IMR-90 (cell line): ENCODE results near the gene HIRA. TPM values are rescaled to one million over a fixed set of nuclear protein-coding genes. Genes with fewer than 3 reads are reported as not detected.

Source experiments
- ATAC-seq: fragments of 200-7000 bp; cut with Tn5 transposase; 2 replicates; pipeline ENCODE4 v1.9.1; 2020; ENCODE audit warnings: low read depth, mild to moderate bottlenecking, moderate library complexity
- BruUV-seq: library from RNA; stranded (reverse); fragments of 400-500 nt; replicated peaks from 2 replicates; lab custom pipeline; 2021; lab: Mats Ljungman, UMichigan
- CTCF ChIA-PET: fragments of 300-600 bp; formaldehyde crosslinking; extraction: SDS; loops from one replicate; lab custom pipeline; 2021; ENCODE audit warnings: antibody characterized with exemption; lab: Yijun Ruan, JAX
- POLR2A ChIA-PET: fragments of 300-600 bp; sonication (Branson Sonifier 250); formaldehyde crosslinking; loops from one replicate; lab custom pipeline; 2022; ENCODE audit warnings: antibody characterized with exemption; ENCODE audit not compliant: unreplicated experiment; lab: Charles Lee
- DNase-seq: peaks from one replicate; pipeline ENCODE4 v3.0.0; 2013
- H2AFZ ChIP-seq: replicated peaks from 2 replicates; pipeline ENCODE3; 2013; ENCODE audit warnings: low read length, mild to moderate bottlenecking; ENCODE audit not compliant: poor library complexity
- H2AK5ac ChIP-seq: 2 replicates; pipeline ENCODE4 v1.6.1; 2013; ENCODE audit warnings: low read depth, low read length, inconsistent platforms
- H2AK9ac ChIP-seq: replicated peaks from 2 replicates; pipeline ENCODE3; 2013; ENCODE audit warnings: mild to moderate bottlenecking, low read depth, low read length, moderate library complexity; ENCODE audit not compliant: poor library complexity
- H2BK120ac ChIP-seq: 2 replicates; pipeline ENCODE4 v1.6.1; 2013; ENCODE audit warnings: low read depth, low read length, inconsistent platforms
- H2BK15ac ChIP-seq: 3 replicates; pipeline ENCODE4 v1.6.1; 2013; ENCODE audit warnings: low read depth, low read length, inconsistent platforms
- H2BK20ac ChIP-seq: 2 replicates; pipeline ENCODE4 v1.6.1; 2013; ENCODE audit warnings: low read depth, mild to moderate bottlenecking, inconsistent platforms, low read length, moderate library complexity
- H2BK5ac ChIP-seq: 2 replicates; pipeline ENCODE4 v1.6.1; 2013; ENCODE audit warnings: mild to moderate bottlenecking, low read depth, low read length, inconsistent platforms; ENCODE audit not compliant: poor library complexity, severe bottlenecking
- H3K14ac ChIP-seq: replicated peaks from 2 replicates; pipeline ENCODE4 v1.6.1; 2013; ENCODE audit warnings: low read depth, low read length, inconsistent platforms
- H3K18ac ChIP-seq: 2 replicates; pipeline ENCODE4 v1.6.1; 2013; ENCODE audit warnings: low read depth, low read length, control low read depth
- H3K23ac ChIP-seq: 2 replicates; pipeline ENCODE4 v1.6.1; 2013; ENCODE audit warnings: low read depth, low read length, inconsistent platforms
- H3K27ac ChIP-seq: 2 replicates; pipeline ENCODE4 v1.5.1; 2013; ENCODE audit warnings: mild to moderate bottlenecking, control low read depth, low read length; ENCODE audit not compliant: insufficient read depth
- H3K27me3 ChIP-seq: 2 replicates; pipeline ENCODE4 v1.6.1; 2013; ENCODE audit warnings: low read length; ENCODE audit not compliant: control insufficient read depth, insufficient read depth
- H3K36me3 ChIP-seq: 2 replicates; pipeline ENCODE4 v1.6.1; 2013; ENCODE audit warnings: low read length, mixed read lengths; ENCODE audit not compliant: control insufficient read depth, insufficient read depth
- H3K4ac ChIP-seq: 2 replicates; pipeline ENCODE4 v1.6.1; 2013; ENCODE audit warnings: low read depth, low read length, inconsistent platforms
- H3K4me1 ChIP-seq: 2 replicates; pipeline ENCODE4 v1.6.1; 2013; ENCODE audit warnings: low read length, mixed read lengths; ENCODE audit not compliant: control insufficient read depth, insufficient read depth
- H3K4me2 ChIP-seq: 2 replicates; pipeline ENCODE4 v1.6.1; 2013; ENCODE audit warnings: low read depth, mild to moderate bottlenecking, control low read depth, low read length, moderate library complexity
- H3K4me3 ChIP-seq: 2 replicates; pipeline ENCODE4 v1.5.1; 2013; ENCODE audit warnings: low read depth, mild to moderate bottlenecking, control low read depth, low read length, moderate library complexity; ENCODE audit not compliant: insufficient read depth
- H3K56ac ChIP-seq: 2 replicates; pipeline ENCODE4 v1.6.1; 2013; ENCODE audit warnings: low read length, inconsistent platforms; ENCODE audit not compliant: insufficient read depth; ENCODE audit errors: extremely low read depth
- H3K79me1 ChIP-seq, 2 experiments: 2 replicates each; pipeline ENCODE4 v1.6.1; 2013; ENCODE audit warnings: low read length in 2 of 2, inconsistent platforms in 1 of 2, low read depth in 1 of 2
- H3K9ac ChIP-seq: 2 replicates; pipeline ENCODE4 v1.6.1; 2013; ENCODE audit warnings: low read depth, low read length, control low read depth
- H3K9me1 ChIP-seq: 2 replicates; pipeline ENCODE4 v1.6.1; 2013; ENCODE audit warnings: low read length, inconsistent platforms; ENCODE audit not compliant: insufficient read depth
- H3K9me3 ChIP-seq: 2 replicates; pipeline ENCODE4 v1.6.1; 2013; ENCODE audit warnings: low read length; ENCODE audit not compliant: control insufficient read depth, insufficient read depth
- H4K20me1 ChIP-seq: 2 replicates; pipeline ENCODE4 v1.6.1; 2013; ENCODE audit warnings: low read length, inconsistent platforms; ENCODE audit not compliant: insufficient read depth
- H4K5ac ChIP-seq: 2 replicates; pipeline ENCODE4 v1.6.1; 2013; ENCODE audit warnings: mild to moderate bottlenecking, low read depth, low read length, control low read depth
- H4K8ac ChIP-seq, 2 experiments: 2 replicates each; pipeline ENCODE4 v1.6.1; 2013; ENCODE audit warnings: low read depth in 2 of 2, low read length in 2 of 2, control low read depth in 1 of 2, inconsistent platforms in 1 of 2
- H4K91ac ChIP-seq: 2 replicates; pipeline ENCODE4 v1.6.1; 2013; ENCODE audit warnings: low read depth, low read length, inconsistent platforms; ENCODE audit not compliant: insufficient read depth
- CTCF ChIP-seq: conservative IDR thresholded peaks from 2 replicates; pipeline ENCODE4 v1.5.1; 2012; ENCODE audit warnings: mild to moderate bottlenecking, low read depth, low read length, improper control_type of control experiment
- ELK1 ChIP-seq: fragments of 150-350 bp; IDR thresholded peaks from 2 replicates; pipeline ENCODE4 v1.6.1; 2016; ENCODE audit warnings: low read depth, mild to moderate bottlenecking, low read length, moderate library complexity, borderline replicate concordance
- FOS ChIP-seq: fragments of 150-350 bp; IDR thresholded peaks from 2 replicates; pipeline ENCODE4 v1.6.1; 2016; ENCODE audit warnings: low read depth, low read length
- MAZ ChIP-seq: IDR thresholded peaks from 2 replicates; pipeline ENCODE4 v1.6.1; 2012; ENCODE audit warnings: low read depth, mild to moderate bottlenecking, low read length, improper control_type of control experiment, moderate library complexity, borderline replicate concordance
- MXI1 ChIP-seq: IDR thresholded peaks from 2 replicates; pipeline ENCODE4 v1.6.1; 2012; ENCODE audit warnings: low read depth, mild to moderate bottlenecking, low read length, moderate library complexity, borderline replicate concordance
- RAD21 ChIP-seq: IDR thresholded peaks from 2 replicates; pipeline ENCODE4 v1.6.1; 2012; ENCODE audit warnings: low read length, improper control_type of control experiment
- SMC3 ChIP-seq: fragments of 150-350 bp; IDR thresholded peaks from 2 replicates; pipeline ENCODE4 v1.6.1; 2016; ENCODE audit warnings: low read depth, mild to moderate bottlenecking, antibody characterized with exemption, low read length, moderate library complexity
- WGBS, 2 experiments: methylation state at CpG; one replicate each; pipeline versions ENCODE4 v1.1.5 to v1.1.7; 2013; ENCODE audit warnings: missing lambda C conversion rate in 2 of 2; ENCODE audit not compliant: insufficient read length in 1 of 2; ENCODE audit errors: extremely low coverage in 2 of 2; 5-methylcytosine and 5-hydroxymethylcytosine counted together
- dilution Hi-C: fragments of 300-500 bp; cut with HindIII; formaldehyde crosslinking; loops from one replicate; pipeline ENCODE4 v1.14.3; 2018; ENCODE audit warnings: low sequenced_read_pairs; ENCODE audit not compliant: unreplicated experiment
- in situ Hi-C: fragments of 300-500 bp; cut with MboI; formaldehyde crosslinking; loops from 3 replicates; pipeline ENCODE4 v1.14.3; 2019; ENCODE audit warnings: low sequenced_read_pairs, inconsistent platforms, mixed read lengths
- intact Hi-C: fragments of 100-400 bp; cut with micrococcal nuclease; formaldehyde crosslinking; loops from 2 replicates; pipeline ENCODE4 v1.10.0; 2022
- polyA plus RNA-seq, 3 experiments: library from polyadenylated mRNA; depleted of rRNA; stranded (reverse); fragments of >200 nt; gene quantifications; 2 replicates each; pipeline ENCODE4 v1.2.3, GENCODE V29; 2012; ENCODE audit warnings: low replicate concordance in 1 of 3
- total RNA-seq: library from RNA; depleted of rRNA; stranded (reverse); fragments of >200 nt; gene quantifications from 2 replicates; pipeline ENCODE4 v1.2.3, GENCODE V29; 2012

HIRA gene
- total and polyA plus RNA-seq, 2 of the 4 experiments (the other 2 are of a cell fraction), result 14.5 to 24.2 TPM

GRCh38 chr22:19460036-19460435 is 28.5 kb upstream of the HIRA start:
- intact Hi-C loops (no loop called here), dilution Hi-C loops (no loop called here), in situ Hi-C loops (no loop called here)
- WGBS, 2 experiments, result no CpG with 5 or more reads among the region's 2 CpGs
- TF ChIP-seq ELK1, result no peak
- no peak for TF ChIP-seq SMC3
- no peak for TF ChIP-seq MAZ
- TF ChIP-seq MXI1, result no peak
- no peak for TF ChIP-seq FOS
- TF ChIP-seq RAD21, result no peak
- TF ChIP-seq CTCF, result no peak
- Histone ChIP-seq H3K79me1 (peaks cover 8 to 28% of the 10 kb centered on the region in 2 experiments; a peak in 2 of 4 replicates), H2BK120ac (no peak overlapping the region), H3K4ac (no peak overlapping the region), H4K91ac (no peak overlapping the region), H3K18ac (no peak overlapping the region), H3K9ac (no peak overlapping the region), H3K36me3 (peaks cover 37% of the 10 kb centered on the region), H3K4me1 (peaks cover 11% of the 10 kb centered on the region), H2BK5ac (no peak overlapping the region), H3K14ac (no peak overlapping the region), H3K56ac (no peak overlapping the region), H2AK9ac (no peak overlapping the region), H3K4me2 (no peak overlapping the region), H4K5ac (no peak overlapping the region), H3K9me1 (peaks cover 17% of the 10 kb centered on the region), H3K9me3 (no peaks in the 10 kb centered on the region), H3K23ac (no peak overlapping the region), H2BK20ac (no peak overlapping the region), H2BK15ac (no peak overlapping the region), H2AK5ac (no peak overlapping the region), H4K20me1 (peaks cover 9% of the 10 kb centered on the region), H4K8ac (no peak overlapping the region), H3K4me3 (no peak overlapping the region), H3K27ac (no peak overlapping the region), H2AFZ (no peak overlapping the region), H3K27me3 (no peaks in the 10 kb centered on the region)
- ChIA-PET CTCF (no interaction called here), POLR2A (no interaction called here)
- DNase-seq, result no peak
- no TSS peak for BruUV-seq
- ATAC-seq, result no peak
